PC-3 (cell line): ENCODE results near the gene NACC2. TPM values are rescaled to one million over a fixed set of nuclear protein-coding genes. Genes with fewer than 3 reads are reported as not detected.

ENCODE experiments used
- ATAC-seq: fragments of 200-7000 bp; cut with Tn5 transposase; 2 replicates; pipeline ENCODE4 v1.9.1; 2020; ENCODE audit warnings: mild to moderate bottlenecking, moderate library complexity
- BruUV-seq: library from RNA; stranded (reverse); fragments of 400-500 nt; replicated peaks from 2 replicates; lab custom pipeline; 2021; lab: Mats Ljungman, UMichigan
- CTCF ChIA-PET: fragments of 300-600 bp; sonication (Branson Sonifier 250); formaldehyde crosslinking; loops from one replicate; lab custom pipeline; 2022; ENCODE audit warnings: antibody characterized with exemption; lab: Charles Lee
- POLR2A ChIA-PET: fragments of 300-600 bp; sonication (Branson Sonifier 250); formaldehyde crosslinking; loops from one replicate; lab custom pipeline; 2022; ENCODE audit warnings: antibody characterized with exemption; ENCODE audit not compliant: unreplicated experiment; lab: Charles Lee
- DNase-seq: peaks from one replicate; pipeline ENCODE4 v3.0.0-alpha.2; 2015
- H2AFZ ChIP-seq: fragments of 300-600 bp; sonication (generic); 2 replicates; pipeline ENCODE4 v1.6.0; 2016; ENCODE audit warnings: antibody characterized with exemption, low read length
- H3F3A ChIP-seq: fragments of 300-600 bp; sonication (generic); one replicate; pipeline ENCODE4 v1.6.0; 2017; ENCODE audit warnings: antibody characterized with exemption, low read length, control low read depth, mild to moderate bottlenecking; ENCODE audit not compliant: unreplicated experiment
- H3K27ac ChIP-seq: fragments of 300-600 bp; sonication (generic); 2 replicates; pipeline ENCODE4 v1.5.1; 2016; ENCODE audit warnings: mild to moderate bottlenecking, low read length
- H3K27me3 ChIP-seq: fragments of 300-600 bp; sonication (generic); 2 replicates; pipeline ENCODE4 v1.6.1; 2016; ENCODE audit warnings: low read length, mixed read lengths
- H3K36me3 ChIP-seq: fragments of 300-600 bp; sonication (generic); 2 replicates; pipeline ENCODE4 v1.6.1; 2016; ENCODE audit warnings: low read depth, mixed run types, low read length, mixed read lengths
- H3K4me1 ChIP-seq: fragments of 300-600 bp; sonication (generic); 2 replicates; pipeline ENCODE4 v1.5.1; 2016; ENCODE audit warnings: low read length; ENCODE audit not compliant: insufficient read depth
- H3K4me2 ChIP-seq: fragments of 300-600 bp; sonication (generic); 2 replicates; pipeline ENCODE4 v1.6.0; 2016; ENCODE audit warnings: low read length
- H3K4me3 ChIP-seq: fragments of 300-600 bp; sonication (generic); 2 replicates; pipeline ENCODE4 v1.5.1; 2016; ENCODE audit warnings: mild to moderate bottlenecking, low read length, mixed read lengths
- H3K79me2 ChIP-seq: fragments of 300-600 bp; sonication (generic); 2 replicates; pipeline ENCODE4 v1.6.1; 2017; ENCODE audit warnings: low read length, mixed read lengths
- H3K9ac ChIP-seq: fragments of 300-600 bp; sonication (generic); 2 replicates; pipeline ENCODE4 v1.6.0; 2016; ENCODE audit warnings: mild to moderate bottlenecking, low read length
- H3K9me2 ChIP-seq: fragments of 300-600 bp; sonication (generic); replicated peaks from 2 replicates; pipeline ENCODE4 v1.6.1; 2016; ENCODE audit warnings: mixed run types, low read length, mixed read lengths
- H3K9me3 ChIP-seq: fragments of 300-600 bp; sonication (generic); 2 replicates; pipeline ENCODE4 v1.6.1; 2016; ENCODE audit warnings: low read length, mixed read lengths
- H4K20me1 ChIP-seq: fragments of 300-600 bp; sonication (generic); 2 replicates; pipeline ENCODE4 v1.6.1; 2016; ENCODE audit warnings: low read length, mixed read lengths
- EZH2 ChIP-seq: fragments of 300-600 bp; sonication (generic); IDR thresholded peaks from one replicate; pipeline ENCODE4 v1.6.1; 2017; ENCODE audit warnings: antibody characterized with exemption, mild to moderate bottlenecking, low read length; ENCODE audit not compliant: unreplicated experiment
- EZH2phosphoT487 ChIP-seq: fragments of 300-600 bp; sonication (generic); IDR thresholded peaks from 2 replicates; pipeline ENCODE4 v1.6.1; 2018; ENCODE audit warnings: mild to moderate bottlenecking, antibody characterized with exemption, low read length, borderline replicate concordance
- intact Hi-C: fragments of 100-400 bp; cut with micrococcal nuclease; formaldehyde crosslinking; loops from 2 replicates; pipeline ENCODE4 v1.9.0; 2023
- total RNA-seq: library from RNA; depleted of rRNA; stranded (reverse); fragments of >200 nt; gene quantifications from 2 replicates; pipeline ENCODE4 v1.2.3, GENCODE V29; 2014
- TF ChIP-seq, protein P1 (sequence below): fragments of 300-600 bp; sonication (generic); conservative IDR thresholded peaks from 2 replicates; pipeline ENCODE4 v1.5.1; 2017; ENCODE audit warnings: antibody characterized with exemption, low read depth, mild to moderate bottlenecking, low read length

NACC2 gene
- total RNA-seq, 1 experiment from 2014 or later = 12.3 TPM

- no peaks in the 10 kb centered on the region for H3K4me1 ChIP-seq
- ChIA-PET POLR2A (no interaction called here), CTCF (no interaction called here)
- H3K9me3 ChIP-seq = no peaks in the 10 kb centered on the region
- no peak overlapping the region for H2AFZ ChIP-seq
- TF ChIP-seq EZH2phosphoT487 (no peak), EZH2 (no peak)
- TF ChIP-seq, protein P1, sequence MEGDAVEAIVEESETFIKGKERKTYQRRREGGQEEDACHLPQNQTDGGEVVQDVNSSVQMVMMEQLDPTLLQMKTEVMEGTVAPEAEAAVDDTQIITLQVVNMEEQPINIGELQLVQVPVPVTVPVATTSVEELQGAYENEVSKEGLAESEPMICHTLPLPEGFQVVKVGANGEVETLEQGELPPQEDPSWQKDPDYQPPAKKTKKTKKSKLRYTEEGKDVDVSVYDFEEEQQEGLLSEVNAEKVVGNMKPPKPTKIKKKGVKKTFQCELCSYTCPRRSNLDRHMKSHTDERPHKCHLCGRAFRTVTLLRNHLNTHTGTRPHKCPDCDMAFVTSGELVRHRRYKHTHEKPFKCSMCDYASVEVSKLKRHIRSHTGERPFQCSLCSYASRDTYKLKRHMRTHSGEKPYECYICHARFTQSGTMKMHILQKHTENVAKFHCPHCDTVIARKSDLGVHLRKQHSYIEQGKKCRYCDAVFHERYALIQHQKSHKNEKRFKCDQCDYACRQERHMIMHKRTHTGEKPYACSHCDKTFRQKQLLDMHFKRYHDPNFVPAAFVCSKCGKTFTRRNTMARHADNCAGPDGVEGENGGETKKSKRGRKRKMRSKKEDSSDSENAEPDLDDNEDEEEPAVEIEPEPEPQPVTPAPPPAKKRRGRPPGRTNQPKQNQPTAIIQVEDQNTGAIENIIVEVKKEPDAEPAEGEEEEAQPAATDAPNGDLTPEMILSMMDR = no peak
- no peak overlapping the region for H3K4me3 ChIP-seq
- DNase-seq (no peak), ATAC-seq (no peak)
- H4K20me1 ChIP-seq = no peaks in the 10 kb centered on the region
- intact Hi-C loops = no loop called here
- no peaks in the 10 kb centered on the region for H3K27me3 ChIP-seq
- H3F3A ChIP-seq = no peaks in the 10 kb centered on the region
- H3K4me2 ChIP-seq = no peak overlapping the region
- H3K79me2 ChIP-seq = no peaks in the 10 kb centered on the region
- H3K9me2 ChIP-seq = no peaks in the 10 kb centered on the region
- no peak overlapping the region for H3K9ac ChIP-seq
- no peak overlapping the region for H3K27ac ChIP-seq
- BruUV-seq = no TSS peak
- H3K36me3 ChIP-seq = no peaks in the 10 kb centered on the region
Measured at GRCh38 chr9:136061405-136061804, 33.7 kb downstream of the NACC2 start.

DNA sequence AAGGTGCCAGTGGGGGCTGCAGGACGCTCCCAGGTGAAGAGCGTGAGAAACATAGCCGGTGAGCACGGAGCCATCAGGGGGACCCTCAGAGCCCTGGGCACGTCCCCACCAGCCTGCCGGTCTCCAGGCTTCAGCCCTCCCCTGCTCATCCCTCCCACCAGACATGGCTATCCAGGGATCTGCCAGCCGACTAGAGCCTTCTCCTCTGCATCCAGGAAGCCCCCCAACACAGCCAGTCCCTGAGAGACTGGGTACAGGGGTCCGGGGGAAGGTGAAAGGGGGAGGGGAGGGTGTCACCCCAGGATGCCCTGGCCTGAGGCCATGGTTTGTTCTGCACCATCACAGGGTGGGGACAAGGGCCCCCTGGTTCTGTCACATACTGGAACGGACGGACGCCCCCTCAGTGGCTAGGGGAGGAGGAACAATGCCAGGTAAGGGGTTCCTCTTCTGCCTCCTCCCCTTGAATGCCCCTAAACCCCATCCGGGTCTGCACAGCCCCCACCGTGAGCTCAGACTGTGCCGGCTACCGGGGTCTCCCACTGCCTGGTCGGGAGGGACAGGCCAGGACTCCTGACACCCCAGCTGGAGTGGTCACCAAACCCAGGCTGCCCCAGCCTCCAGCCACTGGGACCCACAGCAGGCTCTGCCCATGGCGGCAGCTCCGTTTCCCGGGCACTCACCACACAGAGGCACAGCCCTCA, 34.3 kb downstream of the NACC2 start:
- Histone ChIP-seq H4K20me1 (no peaks in the 10 kb centered on the region), H3K27ac (no peak overlapping the region), H3K4me2 (no peak overlapping the region), H3K9ac (no peak overlapping the region), H2AFZ (no peak overlapping the region), H3F3A (no peaks in the 10 kb centered on the region), H3K9me2 (no peaks in the 10 kb centered on the region), H3K36me3 (no peaks in the 10 kb centered on the region), H3K9me3 (no peaks in the 10 kb centered on the region), H3K79me2 (no peaks in the 10 kb centered on the region), H3K27me3 (no peaks in the 10 kb centered on the region), H3K4me3 (no peak overlapping the region), H3K4me1 (no peaks in the 10 kb centered on the region)
- intact Hi-C loops = no loop called here
- no TSS peak for BruUV-seq
- ATAC-seq (no peak), DNase-seq (no peak)
- ChIA-PET CTCF (no interaction called here), POLR2A (no interaction called here)
- no peak for TF ChIP-seq EZH2
- TF ChIP-seq, protein P1 = no peak
- TF ChIP-seq EZH2phosphoT487 = no peak
